GM21576 (cell line): ENCODE data around the gene EVX2.

Experiments used
- ATAC-seq: cut with Tn5 transposase; IDR thresholded peaks from one replicate; pipeline ENCODE4 v1.9.1; 2021; ENCODE audit warnings: mild to moderate bottlenecking, moderate library complexity; ENCODE audit not compliant: unreplicated experiment

Gene EVX2

DNA sequence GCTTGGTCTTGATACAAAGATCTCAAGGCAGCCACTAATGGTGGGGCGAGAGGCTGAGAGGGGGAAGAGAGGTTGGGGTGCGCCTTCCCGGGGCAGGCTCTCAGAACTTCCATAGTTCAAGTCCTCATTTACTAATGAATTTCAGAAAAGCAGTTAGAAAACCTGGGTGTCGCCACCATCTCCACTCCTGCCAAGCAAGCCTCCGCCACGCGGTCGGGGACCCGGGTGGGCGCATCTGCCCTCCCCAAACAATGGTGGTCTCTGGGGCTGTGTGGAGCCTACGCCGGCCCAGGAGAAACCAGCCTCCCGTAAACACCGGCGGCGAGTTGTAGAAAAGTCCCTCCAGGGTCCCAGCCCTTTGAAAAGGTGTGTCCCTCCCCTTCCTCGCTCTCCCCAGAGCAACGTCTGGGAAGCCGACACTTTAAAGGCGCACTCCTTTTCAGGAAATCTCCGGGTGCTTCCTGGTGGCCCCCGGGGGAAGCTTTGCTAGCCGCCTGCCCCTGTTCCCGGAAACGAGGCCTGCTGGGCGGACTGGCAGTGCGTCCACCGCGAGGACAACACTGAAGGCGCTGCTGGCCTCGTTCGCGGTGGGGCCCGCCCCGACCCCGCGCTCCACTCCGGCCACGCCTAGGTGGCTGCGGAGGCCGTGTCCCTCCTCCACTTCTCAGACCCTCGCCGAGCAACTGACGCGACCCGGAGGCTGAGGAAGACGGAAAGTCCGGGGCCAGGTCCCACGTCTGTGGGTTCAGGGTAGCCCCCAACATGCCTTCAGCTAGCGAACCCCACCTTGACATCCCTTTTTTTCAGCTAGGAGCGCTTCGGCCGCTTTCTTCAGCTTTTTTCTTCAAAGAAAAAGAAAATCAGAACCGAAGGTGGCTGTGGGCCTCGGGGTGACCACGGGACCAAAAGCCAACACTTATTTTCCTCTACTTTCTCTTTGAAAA is 16.8 kb downstream of the EVX2 start:
- ATAC-seq = no peak

DNA sequence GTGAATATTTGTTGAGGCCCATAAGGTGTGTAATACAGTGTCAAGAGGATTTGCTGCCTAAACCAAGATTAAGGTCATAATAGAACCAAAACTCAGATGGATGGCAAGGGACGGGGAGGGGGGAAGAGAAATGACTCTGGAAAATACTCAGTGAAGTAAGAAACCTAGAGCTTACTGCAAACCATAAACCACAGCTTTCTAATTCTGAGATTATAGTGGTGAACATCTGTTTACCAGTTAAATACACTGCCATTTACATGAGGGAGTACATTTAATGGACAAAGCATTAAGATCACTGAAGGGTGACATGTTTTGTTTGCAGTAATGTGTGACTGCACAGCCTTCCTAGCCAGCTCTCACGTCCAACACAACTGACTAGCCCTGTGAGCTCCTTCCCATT is 19.8 kb downstream of the EVX2 start:
- ATAC-seq = no peak

DNA sequence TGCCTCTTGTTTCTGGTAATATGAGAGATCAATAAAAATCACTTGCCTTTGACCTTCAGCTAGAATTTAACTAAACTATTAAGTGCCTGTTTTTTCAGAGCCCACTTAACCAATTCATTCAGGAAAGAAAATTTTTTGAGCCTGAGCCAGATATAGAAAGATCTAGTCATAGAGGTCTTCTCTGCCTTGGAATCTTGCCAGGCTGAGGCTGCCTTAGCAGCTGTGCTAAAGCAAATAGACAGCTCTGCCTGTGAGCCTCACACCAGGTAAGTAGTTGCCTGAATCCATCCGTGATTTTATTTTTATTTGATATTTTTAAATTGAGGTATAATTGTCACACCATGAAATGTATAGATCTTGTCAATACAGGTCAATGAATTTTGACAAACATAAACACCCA is 27.4 kb downstream of the EVX2 start:
- ATAC-seq = no peak

DNA sequence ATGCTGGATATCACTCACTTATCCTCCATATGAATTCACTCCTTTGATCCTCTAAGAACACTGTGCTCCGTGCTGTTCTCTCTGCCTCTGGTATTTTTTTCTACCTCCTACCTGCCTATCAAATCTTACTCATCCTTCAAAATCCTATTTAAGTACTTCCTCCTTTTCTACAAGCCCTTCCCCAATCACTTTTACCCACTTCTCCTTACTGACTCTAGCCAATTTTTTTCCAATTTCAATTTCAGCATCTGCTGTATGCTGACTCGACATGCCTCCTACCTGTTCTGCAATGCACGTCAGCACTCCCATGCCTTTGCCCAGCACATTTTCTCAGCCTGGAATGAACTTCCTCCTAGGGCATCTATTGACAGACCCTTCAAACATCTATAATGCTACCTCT is 44.4 kb downstream of the EVX2 start:
- ATAC-seq = no peak

DNA sequence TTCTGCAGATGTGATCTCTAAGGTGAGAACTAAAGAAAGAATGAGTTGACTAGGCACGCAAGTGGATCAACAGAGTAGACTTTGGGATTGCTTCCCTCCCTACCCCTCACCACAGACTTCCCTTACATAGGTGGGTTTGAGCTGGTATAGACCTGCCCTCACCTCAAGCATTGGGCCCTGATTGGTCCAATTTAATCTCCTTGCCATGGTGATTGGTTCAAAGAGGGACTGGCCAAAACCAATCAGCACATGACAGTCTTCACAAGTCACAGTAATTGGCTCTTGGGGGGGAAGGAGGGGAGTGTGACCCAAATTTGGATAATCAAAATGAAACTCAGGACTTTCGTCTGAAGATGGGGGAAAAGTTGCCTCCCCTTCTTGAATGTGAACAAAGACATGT is 45.1 kb downstream of the EVX2 start:
- no peak for ATAC-seq

DNA sequence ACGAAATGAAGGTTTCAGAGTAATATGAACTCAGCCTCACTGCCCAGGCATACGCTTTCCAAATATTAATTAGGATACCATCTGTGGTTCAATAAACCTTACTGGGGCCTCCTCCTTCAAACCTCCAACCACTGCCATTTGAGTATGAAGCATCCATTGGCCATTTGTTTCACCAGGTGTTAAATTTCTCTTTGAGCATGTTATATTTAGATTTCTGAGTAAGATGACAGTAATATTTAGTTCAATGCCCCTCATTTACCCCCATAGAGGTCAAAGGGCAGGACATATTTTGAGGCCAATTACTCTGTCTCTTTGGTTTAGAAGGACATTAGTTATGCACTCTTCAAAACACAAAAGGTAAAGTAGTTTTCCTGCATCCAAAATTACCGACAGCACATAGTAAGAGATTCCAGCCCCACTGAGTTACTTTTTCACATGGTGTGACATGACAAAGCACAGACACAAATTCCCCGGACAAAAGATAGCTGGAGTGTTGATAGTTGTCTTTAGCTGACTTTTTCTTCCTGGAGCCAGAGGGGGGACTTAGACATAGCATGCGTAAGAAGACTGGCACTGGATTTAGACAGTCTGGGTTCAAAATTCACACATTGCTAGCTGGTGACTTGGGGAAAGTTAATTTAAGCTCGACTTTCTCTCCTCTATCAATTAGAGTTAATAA is 48.6 kb downstream of the EVX2 start:
- ATAC-seq = no peak

DNA sequence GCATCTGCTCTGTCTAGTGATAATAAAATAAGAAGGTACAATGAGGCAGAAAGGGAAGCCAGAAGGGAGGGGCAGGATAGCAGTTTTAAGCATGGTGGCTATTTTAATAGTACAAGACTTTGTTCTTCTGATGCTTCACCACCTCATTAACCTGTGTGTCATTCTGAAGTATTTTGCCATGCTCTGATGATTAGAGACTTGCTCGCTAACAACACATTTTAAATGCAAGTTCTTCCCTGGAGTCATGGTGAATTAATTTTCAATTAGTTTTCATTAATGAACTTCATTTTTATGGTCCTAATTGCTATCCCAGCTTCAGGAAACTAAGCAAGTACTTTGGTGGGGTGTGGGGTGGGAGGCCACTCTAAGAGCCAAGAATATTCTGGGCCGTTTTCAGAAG is 56.0 kb downstream of the EVX2 start:
- ATAC-seq = no peak
